Esophagus muscularis mucosa (tissue), 3 donors: ENCODE measurements around the gene NUP93.

Experiments used
- CTCF ChIP-seq, 3 experiments: fragments of 200-600 bp in 2 of 3; fragments of 450-650 bp in 1 of 3; sonication (generic) in 2 of 3; IDR thresholded peaks; one replicate each; pipeline ENCODE4 v1.5.1; 2017 to 2019; ENCODE audit warnings: antibody characterized with exemption in 3 of 3, mild to moderate bottlenecking in 2 of 3, moderate library complexity in 1 of 3
- POLR2AphosphoS5 ChIP-seq, 2 donors: sonication (generic); formaldehyde crosslinking; IDR thresholded peaks; one replicate each; pipeline ENCODE4 v1.6.1; 2017; ENCODE audit warnings: antibody characterized with exemption in 2 of 2

DNA sequence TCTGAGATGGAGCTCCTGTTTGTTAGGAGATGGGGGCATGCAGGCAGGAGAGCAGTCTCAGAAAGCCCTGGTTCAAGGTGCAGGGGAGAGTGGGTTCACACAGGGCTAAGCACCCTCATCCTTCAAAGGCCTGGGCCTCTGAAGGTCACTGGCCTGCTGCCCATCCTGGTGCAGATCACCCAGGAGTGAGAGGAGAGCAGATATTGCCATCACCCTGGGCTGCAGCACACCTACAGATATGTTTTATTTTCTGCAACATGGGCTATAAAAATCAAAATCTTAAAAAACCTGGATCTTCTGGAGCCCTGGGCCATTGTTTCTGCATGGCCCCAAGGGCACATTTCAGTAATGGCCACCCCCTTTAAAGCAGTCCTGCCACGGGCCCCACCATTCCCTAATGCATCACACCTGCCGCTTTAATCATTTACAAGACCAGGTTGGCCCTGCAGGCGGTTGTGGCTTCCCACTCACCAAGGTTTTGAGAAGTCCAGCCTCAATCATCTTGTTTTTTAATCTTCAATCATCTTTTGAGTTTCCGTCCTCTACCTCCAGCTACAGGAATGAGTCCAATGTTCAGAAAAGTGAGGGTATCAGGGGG is 20.4 kb upstream of the NUP93 start:
- TF ChIP-seq CTCF (IDR thresholded peaks at IDR 0.05) (no peak), POLR2AphosphoS5 (IDR thresholded peaks at IDR 0.05) (no peak)
